ENCODE measurements around the gene BCL2L12.

The BCL2L12 gene

GRCh38 chr19:49646586-49646985, 19.1 kb upstream of the BCL2L12 start:
- TF ChIP-seq, protein P1, sequence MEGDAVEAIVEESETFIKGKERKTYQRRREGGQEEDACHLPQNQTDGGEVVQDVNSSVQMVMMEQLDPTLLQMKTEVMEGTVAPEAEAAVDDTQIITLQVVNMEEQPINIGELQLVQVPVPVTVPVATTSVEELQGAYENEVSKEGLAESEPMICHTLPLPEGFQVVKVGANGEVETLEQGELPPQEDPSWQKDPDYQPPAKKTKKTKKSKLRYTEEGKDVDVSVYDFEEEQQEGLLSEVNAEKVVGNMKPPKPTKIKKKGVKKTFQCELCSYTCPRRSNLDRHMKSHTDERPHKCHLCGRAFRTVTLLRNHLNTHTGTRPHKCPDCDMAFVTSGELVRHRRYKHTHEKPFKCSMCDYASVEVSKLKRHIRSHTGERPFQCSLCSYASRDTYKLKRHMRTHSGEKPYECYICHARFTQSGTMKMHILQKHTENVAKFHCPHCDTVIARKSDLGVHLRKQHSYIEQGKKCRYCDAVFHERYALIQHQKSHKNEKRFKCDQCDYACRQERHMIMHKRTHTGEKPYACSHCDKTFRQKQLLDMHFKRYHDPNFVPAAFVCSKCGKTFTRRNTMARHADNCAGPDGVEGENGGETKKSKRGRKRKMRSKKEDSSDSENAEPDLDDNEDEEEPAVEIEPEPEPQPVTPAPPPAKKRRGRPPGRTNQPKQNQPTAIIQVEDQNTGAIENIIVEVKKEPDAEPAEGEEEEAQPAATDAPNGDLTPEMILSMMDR (IDR thresholded peaks at IDR 0.05): no peak
- peak overlapping the region; percentile 79 for H3K27ac Mint-ChIP-seq
- no peak for DNase-seq
- H3K36me3 Mint-ChIP-seq (ENCODE audit: low read depth): peaks cover 39% of the 10 kb centered on the region
- no peak overlapping the region for H3K4me3 Mint-ChIP-seq
- no peaks in the 10 kb centered on the region for H3K9me3 Mint-ChIP-seq
- peaks cover 48% of the 10 kb centered on the region for H3K4me1 Mint-ChIP-seq
- no peaks in the 10 kb centered on the region for H3K27me3 Mint-ChIP-seq (ENCODE audit: low read depth, poor library complexity)

- no peak for DNase-seq
- Mint-ChIP-seq H3K9me3 (no peaks in the 10 kb centered on the region), H3K27ac (no peak overlapping the region), H3K36me3 (ENCODE audit: low read depth) (peaks cover 50% of the 10 kb centered on the region), H3K4me1 (peaks cover 11% of the 10 kb centered on the region), H3K27me3 (ENCODE audit: low read depth, poor library complexity) (no peaks in the 10 kb centered on the region), H3K4me3 (no peak overlapping the region)
- TF ChIP-seq, protein P1 (IDR thresholded peaks at IDR 0.05): no peak
Observed at GRCh38 chr19:49651029-49651819, 14.5 kb upstream of the BCL2L12 start.

DNA sequence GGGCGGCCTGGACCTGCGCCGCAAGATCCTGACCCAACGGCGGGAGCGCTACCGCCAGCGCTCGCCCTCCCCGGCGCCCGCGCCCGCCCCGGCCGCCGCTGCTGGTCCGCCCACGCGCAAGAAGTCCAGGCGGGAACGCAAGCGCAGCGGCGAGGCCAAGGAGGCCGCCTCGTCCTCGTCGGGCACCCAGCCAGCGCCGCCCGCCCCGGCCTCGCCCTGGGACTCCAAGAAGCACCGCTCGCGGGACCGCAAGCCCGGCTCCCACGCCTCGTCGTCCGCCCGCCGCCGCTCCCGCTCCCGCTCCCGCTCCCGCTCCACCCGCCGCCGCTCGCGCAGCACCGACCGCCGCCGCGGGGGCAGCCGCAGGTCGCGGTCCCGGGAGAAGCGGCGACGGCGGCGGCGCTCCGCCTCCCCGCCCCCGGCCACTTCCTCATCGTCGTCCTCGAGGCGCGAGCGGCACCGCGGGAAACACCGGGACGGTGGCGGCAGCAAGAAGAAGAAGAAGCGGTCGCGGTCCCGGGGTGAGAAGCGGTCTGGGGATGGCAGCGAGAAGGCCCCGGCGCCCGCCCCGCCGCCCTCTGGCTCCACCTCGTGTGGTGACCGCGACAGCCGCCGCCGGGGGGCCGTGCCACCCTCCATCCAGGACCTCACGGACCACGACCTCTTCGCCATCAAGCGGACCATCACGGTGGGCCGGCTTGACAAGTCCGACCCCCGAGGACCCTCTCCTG, 13.7 kb upstream of the BCL2L12 start:
- TF ChIP-seq, protein P1 (IDR thresholded peaks at IDR 0.05): no peak
- no peak overlapping the region for H3K27ac Mint-ChIP-seq
- peaks cover 4% of the 10 kb centered on the region for H3K4me1 Mint-ChIP-seq
- H3K9me3 Mint-ChIP-seq: no peaks in the 10 kb centered on the region
- H3K4me3 Mint-ChIP-seq: no peak overlapping the region
- peaks cover 50% of the 10 kb centered on the region for H3K36me3 Mint-ChIP-seq (ENCODE audit: low read depth)
- no peak for DNase-seq
- H3K27me3 Mint-ChIP-seq (ENCODE audit: low read depth, poor library complexity): no peaks in the 10 kb centered on the region

- Mint-ChIP-seq H3K27me3 (ENCODE audit: low read depth, poor library complexity) (no peaks in the 10 kb centered on the region), H3K4me1 (peaks cover 4% of the 10 kb centered on the region), H3K4me3 (no peak overlapping the region), H3K9me3 (no peaks in the 10 kb centered on the region), H3K27ac (no peak overlapping the region), H3K36me3 (ENCODE audit: low read depth) (peaks cover 50% of the 10 kb centered on the region)
- DNase-seq: no peak
- TF ChIP-seq, protein P1 (IDR thresholded peaks at IDR 0.05): no peak
Observed at GRCh38 chr19:49652551-49653465, 12.9 kb upstream of the BCL2L12 start.

GRCh38 chr19:49653466-49653806, 12.3 kb upstream of the BCL2L12 start:
- Mint-ChIP-seq H3K4me3 (no peak overlapping the region), H3K9me3 (no peaks in the 10 kb centered on the region), H3K27ac (no peak overlapping the region), H3K4me1 (peaks cover 5% of the 10 kb centered on the region), H3K27me3 (ENCODE audit: low read depth, poor library complexity) (no peaks in the 10 kb centered on the region), H3K36me3 (ENCODE audit: low read depth) (peaks cover 53% of the 10 kb centered on the region)
- no peak for DNase-seq
- TF ChIP-seq, protein P1 (IDR thresholded peaks at IDR 0.05): no peak

Measured in nephron progenitor cell (in vitro differentiated cells).